H1 (cell line): ENCODE results near the gene HMSD. TPM values are rescaled to one million over a fixed set of nuclear protein-coding genes. Genes with fewer than 3 reads are reported as not detected.

Experiments
- CTCF ChIA-PET: fragments of 300-600 bp; sonication (Branson Sonifier 250); formaldehyde crosslinking; loops from one replicate; lab custom pipeline; 2021; ENCODE audit not compliant: partially characterized antibody; lab: Charles Lee
- POLR2A ChIA-PET: fragments of 300-600 bp; sonication (Branson Sonifier 250); formaldehyde crosslinking; loops from one replicate; lab custom pipeline; 2021; ENCODE audit warnings: inconsistent platforms; ENCODE audit not compliant: partially characterized antibody; lab: Charles Lee
- DNase-seq, 2 experiments: peaks; one replicate each; pipeline versions ENCODE4 v3.0.0 to v3.0.0-alpha.2; 2010 to 2022; ENCODE audit warnings: low spot score in 2 of 2, low read depth in 1 of 2, mixed read lengths in 1 of 2
- FAIRE-seq: peaks from 2 replicates; lab custom pipeline; 2011; peaks lifted over from hg19 to GRCh38; lab: Jason Lieb, UNC
- H2AFZ ChIP-seq: 2 replicates; pipeline ENCODE4 v1.8.1; 2012; ENCODE audit warnings: low read length, inconsistent platforms
- H2AK5ac ChIP-seq: 2 replicates; pipeline ENCODE4 v1.6.1; 2013; ENCODE audit warnings: low read depth, low read length
- H2BK120ac ChIP-seq: replicated peaks from 2 replicates; pipeline ENCODE3; 2013; ENCODE audit warnings: low read depth, low read length, inconsistent platforms
- H2BK12ac ChIP-seq: 2 replicates; pipeline ENCODE4 v1.6.1; 2013; ENCODE audit warnings: low read depth, low read length
- H2BK15ac ChIP-seq: 2 replicates; pipeline ENCODE4 v1.6.1; 2013; ENCODE audit warnings: low read length
- H2BK20ac ChIP-seq: 2 replicates; pipeline ENCODE4 v1.6.1; 2013; ENCODE audit warnings: low read length
- H2BK5ac ChIP-seq: 2 replicates; pipeline ENCODE4 v1.6.1; 2013; ENCODE audit warnings: low read depth, low read length
- H3K14ac ChIP-seq: 2 replicates; pipeline ENCODE4 v1.6.1; 2013; ENCODE audit warnings: inconsistent platforms; ENCODE audit not compliant: insufficient read length
- H3K18ac ChIP-seq: 2 replicates; pipeline ENCODE4 v1.6.1; 2013; ENCODE audit warnings: low read length; ENCODE audit errors: extremely low read depth
- H3K23ac ChIP-seq: 2 replicates; pipeline ENCODE4 v1.6.1; 2013; ENCODE audit warnings: inconsistent platforms; ENCODE audit not compliant: insufficient read length
- H3K23me2 ChIP-seq: 2 replicates; pipeline ENCODE4 v1.6.1; 2013; ENCODE audit warnings: low read depth, low read length
- H3K27ac ChIP-seq: 2 replicates; pipeline ENCODE4 v1.6.1; 2011; ENCODE audit warnings: low read depth, low read length, inconsistent platforms
- H3K27me3 ChIP-seq, 4 experiments: replicated peaks in 1 of 4; 1 replicate in 1 of 4; 2 replicates in 3 of 4; pipeline versions ENCODE4 v1.6.1 to v1.8.1; 2011 to 2013; ENCODE audit warnings: low read length in 3 of 4, mild to moderate bottlenecking in 3 of 4, inconsistent platforms in 2 of 4, mixed read lengths in 2 of 4, moderate library complexity in 1 of 4; ENCODE audit not compliant: control insufficient read depth in 3 of 4, insufficient read depth in 3 of 4; ENCODE audit errors: extremely low read depth in 1 of 4
- H3K36me3 ChIP-seq, 4 experiments: 2 replicates each; pipeline versions ENCODE4 v1.6.1 to v1.8.1; 2011 to 2013; ENCODE audit warnings: mild to moderate bottlenecking in 4 of 4, low read length in 3 of 4, moderate library complexity in 2 of 4, control low read depth in 1 of 4, inconsistent platforms in 1 of 4; ENCODE audit not compliant: insufficient read depth in 4 of 4, control insufficient read depth in 2 of 4
- H3K4ac ChIP-seq: replicated peaks from 2 replicates; pipeline ENCODE3; 2013; ENCODE audit warnings: low read length, low read depth, mixed read lengths, inconsistent platforms; ENCODE audit not compliant: insufficient read length
- H3K4me1 ChIP-seq, 4 experiments: replicated peaks in 1 of 4; 1 replicate in 1 of 4; 2 replicates in 3 of 4; pipeline versions ENCODE4 v1.6.1 to v1.8.1; 2011 to 2013; ENCODE audit warnings: low read length in 3 of 4, inconsistent platforms in 2 of 4, mixed read lengths in 1 of 4; ENCODE audit not compliant: insufficient read depth in 4 of 4, control insufficient read depth in 3 of 4
- H3K4me2 ChIP-seq, 2 experiments: 2 replicates each; pipeline versions ENCODE4 v1.6.1 to v1.8.1; 2011 to 2013; ENCODE audit warnings: low read depth in 2 of 2, low read length in 2 of 2, control low read depth in 1 of 2, inconsistent platforms in 1 of 2, mild to moderate bottlenecking in 1 of 2; ENCODE audit not compliant: insufficient read depth in 1 of 2
- H3K4me3 ChIP-seq, 4 experiments: fragments of 200-600, 300-600 bp in 1 of 4; sonication (generic), shearing (Covaris generic), sonication (Bioruptor Twin) in 1 of 4; 2 replicates each; pipeline versions ENCODE4 v1.5.1 to v1.8.1; 2011 to 2016; ENCODE audit warnings: low read length in 4 of 4, low read depth in 3 of 4, control low read depth in 2 of 4, inconsistent platforms in 2 of 4, mild to moderate bottlenecking in 2 of 4, mixed read lengths in 1 of 4, moderate library complexity in 1 of 4; ENCODE audit not compliant: insufficient read depth in 2 of 4; ENCODE audit errors: extremely low read depth in 1 of 4
- H3K56ac ChIP-seq: replicated peaks from 2 replicates; pipeline ENCODE3; 2013; ENCODE audit warnings: low read depth, mild to moderate bottlenecking, mixed read lengths, low read length, inconsistent platforms; ENCODE audit not compliant: insufficient read length
- H3K79me1 ChIP-seq: 2 replicates; pipeline ENCODE4 v1.6.1; 2013; ENCODE audit warnings: low read depth, low read length, control low read depth
- H3K79me2 ChIP-seq, 2 experiments: 2 replicates each; pipeline versions ENCODE4 v1.6.1 to v1.8.1; 2012 to 2013; ENCODE audit warnings: low read length in 2 of 2, mild to moderate bottlenecking in 2 of 2, inconsistent platforms in 1 of 2; ENCODE audit not compliant: insufficient read depth in 2 of 2, control insufficient read depth in 1 of 2
- H3K9ac ChIP-seq, 4 experiments: replicated peaks in 1 of 4; 1 replicate in 1 of 4; 2 replicates in 3 of 4; pipeline versions ENCODE4 v1.6.1 to v1.8.1; 2011 to 2013; ENCODE audit warnings: low read depth in 3 of 4, low read length in 3 of 4, control low read depth in 2 of 4, mild to moderate bottlenecking in 2 of 4, moderate library complexity in 2 of 4, inconsistent platforms in 1 of 4; ENCODE audit errors: extremely low read depth in 1 of 4
- H3K9me3 ChIP-seq, 2 experiments: 2 replicates each; pipeline versions ENCODE4 v1.6.1 to v1.8.1; 2012 to 2013; ENCODE audit warnings: mild to moderate bottlenecking in 2 of 2, moderate library complexity in 2 of 2, control low read depth in 1 of 2, inconsistent platforms in 1 of 2, low read depth in 1 of 2, low read length in 1 of 2, mixed read lengths in 1 of 2; ENCODE audit not compliant: insufficient read depth in 2 of 2
- H4K20me1 ChIP-seq, 2 experiments: replicated peaks in 1 of 2; 2 replicates each; pipeline versions ENCODE3 to v1.8.1; 2011 to 2013; ENCODE audit warnings: inconsistent platforms in 2 of 2, low read length in 2 of 2, mild to moderate bottlenecking in 1 of 2; ENCODE audit not compliant: insufficient read depth in 2 of 2, control insufficient read depth in 1 of 2
- H4K5ac ChIP-seq: 2 replicates; pipeline ENCODE4 v1.6.1; 2013; ENCODE audit warnings: low read length, low read depth, mixed read lengths, inconsistent platforms; ENCODE audit not compliant: insufficient read length
- H4K8ac ChIP-seq: 2 replicates; pipeline ENCODE4 v1.8.0; 2013; ENCODE audit warnings: mild to moderate bottlenecking, moderate library complexity, low read length, inconsistent platforms; ENCODE audit not compliant: insufficient read depth; ENCODE audit errors: extremely low read depth
- H4K91ac ChIP-seq: replicated peaks from 2 replicates; pipeline ENCODE3; 2013; ENCODE audit warnings: low read length, mixed read lengths, inconsistent platforms; ENCODE audit not compliant: insufficient read length
- TEAD4 ChIP-seq: IDR thresholded peaks from 2 replicates; pipeline ENCODE4 v1.6.1; 2012; ENCODE audit warnings: low read depth, low read length, inconsistent platforms, mixed read lengths
- whole genome bisulfite sequencing, 2 experiments: shearing (Covaris generic) in 1 of 2; methylation state at CpG; one replicate each; pipeline versions ENCODE4 v1.1.6 to v1.1.7; 2013 to 2015; ENCODE audit warnings: low lambda C conversion rate in 2 of 2, mixed read lengths in 2 of 2, inconsistent platforms in 1 of 2, low coverage in 1 of 2, missing lambda C conversion rate in 1 of 2; ENCODE audit not compliant: insufficient replicate concordance in 2 of 2, insufficient coverage in 1 of 2, insufficient read length in 1 of 2; ENCODE audit errors: extremely low coverage in 1 of 2, missing lambda C conversion rate in 1 of 2; 5-methylcytosine and 5-hydroxymethylcytosine counted together
- polyA plus RNA-seq, 7 experiments: library from polyadenylated mRNA; depleted of rRNA in 3 of 7; stranded (reverse) in 5 of 7; unstranded in 2 of 7; fragments of >200 nt in 5 of 7; fragments of 200-250 nt in 2 of 7; gene quantifications; 1 replicate in 5 of 7; 2 replicates in 1 of 7; 4 replicates in 1 of 7; pipeline versions ENCODE4 v1.2.1 to v1.2.3, GENCODE V29; 2011 to 2013; ENCODE audit warnings: missing spikeins in 2 of 7, mixed read lengths in 2 of 7
- total RNA-seq: library from RNA; stranded (reverse); fragmentation: NEBNext Ultra II Directional; extraction: Animal tissue kit (Norgen Biotek cat#: 25700); gene quantifications from 2 replicates; pipeline ENCODE4 v1.2.1, GENCODE V29; 2021
- TF ChIP-seq, protein P1 (sequence below): IDR thresholded peaks from 2 replicates; pipeline ENCODE4 v1.6.1; 2012; ENCODE audit warnings: inconsistent platforms

HMSD gene
- total and polyA plus RNA-seq, 2 of the 8 experiments (the other 6 are each of a cell fraction or from before 2014, with no cell fraction given): 1.3 to 3.0 TPM

- Histone ChIP-seq H3K4me3 (no peak overlapping the region), H2AFZ (no peak overlapping the region), H2BK120ac (no peak overlapping the region), H3K4ac (no peak overlapping the region), H3K4me1 (no peaks in the 10 kb centered on the region), H3K9ac (no peak overlapping the region), H3K79me2 (no peaks in the 10 kb centered on the region), H3K4me2 (no peak overlapping the region), H4K8ac (no peak overlapping the region), H3K27me3 (no peaks in the 10 kb centered on the region; a peak in 1 of 7 replicates), H4K20me1 (peaks cover 0 to 2% of the 10 kb centered on the region in 2 experiments), H2BK5ac (no peak overlapping the region), H3K56ac (no peak overlapping the region), H3K36me3 (no peaks in the 10 kb centered on the region; a peak in 1 of 8 replicates), H3K79me1 (no peaks in the 10 kb centered on the region), H3K9me3 (no peaks in the 10 kb centered on the region), H3K23ac (no peak overlapping the region), H2BK12ac (no peak overlapping the region), H2AK5ac (no peak overlapping the region), H2BK15ac (no peak overlapping the region), H4K5ac (no peak overlapping the region), H3K14ac (no peak overlapping the region), H3K27ac (no peak overlapping the region), H3K23me2 (no peaks in the 10 kb centered on the region), H4K91ac (no peak overlapping the region), H3K18ac (no peak overlapping the region), H2BK20ac (no peak overlapping the region)
- ChIA-PET CTCF (interaction anchor here (1.3 to 6.7 kb wide), 3 partner anchors 15 to 449 kb away, joined by 3 to 59 read pairs (median 34); no protein-coding TSS in a partner anchor), POLR2A (no interaction called here)
- no peak for FAIRE-seq
- TF ChIP-seq, protein P1, sequence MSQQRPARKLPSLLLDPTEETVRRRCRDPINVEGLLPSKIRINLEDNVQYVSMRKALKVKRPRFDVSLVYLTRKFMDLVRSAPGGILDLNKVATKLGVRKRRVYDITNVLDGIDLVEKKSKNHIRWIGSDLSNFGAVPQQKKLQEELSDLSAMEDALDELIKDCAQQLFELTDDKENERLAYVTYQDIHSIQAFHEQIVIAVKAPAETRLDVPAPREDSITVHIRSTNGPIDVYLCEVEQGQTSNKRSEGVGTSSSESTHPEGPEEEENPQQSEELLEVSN: no peak
- no peak for TF ChIP-seq TEAD4
- WGBS, 2 experiments: no CpG with 5 or more reads among the region's 1 CpG
- no peak for DNase-seq
Measured at GRCh38 chr18:63960891-63961290, 11.8 kb downstream of the HMSD start.
